ENCODE results near the gene DARS1.

Gene DARS1

GRCh38 chr2:135875491-135876065, 109.8 kb downstream of the DARS1 start:
- peak; percentile 6 to 20 for DNase-seq

DNA sequence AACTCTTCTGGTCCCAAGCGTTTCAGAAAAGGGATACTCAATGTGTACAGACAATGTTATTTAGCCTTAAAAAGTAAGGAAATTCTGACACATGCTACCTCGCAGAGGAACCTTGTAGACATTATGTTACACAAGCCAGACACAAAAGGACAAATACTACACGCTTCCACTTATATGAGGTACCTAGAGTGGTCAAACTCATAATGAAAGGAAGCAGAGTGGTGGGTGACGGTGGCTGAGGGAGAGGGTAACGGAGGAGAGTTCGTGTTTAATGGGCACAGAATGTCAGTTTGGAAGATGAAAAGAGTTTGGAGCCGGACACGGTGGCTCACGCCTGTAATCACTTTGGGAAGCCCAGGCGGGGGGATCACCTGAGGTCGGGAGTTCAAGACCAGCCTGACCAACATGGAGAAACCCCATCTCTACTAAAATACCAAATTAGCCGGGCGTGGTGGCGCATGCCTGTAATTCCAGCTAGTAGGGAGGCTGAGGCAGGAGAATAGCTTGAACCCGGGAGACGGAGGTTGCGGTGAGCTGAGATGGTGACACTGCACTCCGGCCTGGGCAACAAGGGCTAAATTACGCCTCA, 110.6 kb downstream of the DARS1 start:
- no peak for DNase-seq

- DNase-seq, result no peak
Observed at GRCh38 chr2:135870571-135870970, 114.9 kb downstream of the DARS1 start.

GRCh38 chr2:135863233-135863632, 122.2 kb downstream of the DARS1 start:
- DNase-seq, result no peak

GRCh38 chr2:135862718-135863117, 122.7 kb downstream of the DARS1 start:
- no peak for DNase-seq
